ENCODE data around the gene C12orf56. TPM values are rescaled to one million over a fixed set of nuclear protein-coding genes. Genes with fewer than 3 reads are reported as not detected.

C12orf56 gene
- total RNA-seq, 1 donor from 2014 or later = 0.29 TPM

DNA sequence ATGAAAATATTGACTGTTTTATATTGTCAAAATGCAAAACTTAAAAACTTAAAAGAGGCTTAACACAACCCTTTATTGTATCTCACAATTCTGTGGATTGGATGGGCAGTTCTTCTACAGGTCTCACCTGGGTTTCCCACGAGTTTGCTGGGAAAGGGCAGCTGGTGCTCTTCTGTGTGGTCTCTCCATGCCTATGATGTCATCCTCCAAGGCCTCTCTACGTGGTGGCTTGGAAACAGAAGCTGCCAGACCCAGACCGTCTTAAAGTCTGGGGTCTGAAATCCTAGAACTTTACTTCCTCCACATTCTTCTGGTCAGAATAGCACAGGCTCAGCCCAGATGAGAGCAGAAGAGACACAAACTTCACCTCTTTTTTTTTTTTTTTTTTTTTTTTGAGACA, 132.0 kb downstream of the C12orf56 start:
- TF ChIP-seq, protein P1, sequence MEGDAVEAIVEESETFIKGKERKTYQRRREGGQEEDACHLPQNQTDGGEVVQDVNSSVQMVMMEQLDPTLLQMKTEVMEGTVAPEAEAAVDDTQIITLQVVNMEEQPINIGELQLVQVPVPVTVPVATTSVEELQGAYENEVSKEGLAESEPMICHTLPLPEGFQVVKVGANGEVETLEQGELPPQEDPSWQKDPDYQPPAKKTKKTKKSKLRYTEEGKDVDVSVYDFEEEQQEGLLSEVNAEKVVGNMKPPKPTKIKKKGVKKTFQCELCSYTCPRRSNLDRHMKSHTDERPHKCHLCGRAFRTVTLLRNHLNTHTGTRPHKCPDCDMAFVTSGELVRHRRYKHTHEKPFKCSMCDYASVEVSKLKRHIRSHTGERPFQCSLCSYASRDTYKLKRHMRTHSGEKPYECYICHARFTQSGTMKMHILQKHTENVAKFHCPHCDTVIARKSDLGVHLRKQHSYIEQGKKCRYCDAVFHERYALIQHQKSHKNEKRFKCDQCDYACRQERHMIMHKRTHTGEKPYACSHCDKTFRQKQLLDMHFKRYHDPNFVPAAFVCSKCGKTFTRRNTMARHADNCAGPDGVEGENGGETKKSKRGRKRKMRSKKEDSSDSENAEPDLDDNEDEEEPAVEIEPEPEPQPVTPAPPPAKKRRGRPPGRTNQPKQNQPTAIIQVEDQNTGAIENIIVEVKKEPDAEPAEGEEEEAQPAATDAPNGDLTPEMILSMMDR (conservative IDR thresholded peaks at IDR 0.05; ENCODE audit: low read depth, low read length) = no peak
- DNase-seq (ENCODE audit: low read depth) = no peak
- no peak overlapping the region for H3K4me3 ChIP-seq (ENCODE audit: low read depth, low read length)

DNA sequence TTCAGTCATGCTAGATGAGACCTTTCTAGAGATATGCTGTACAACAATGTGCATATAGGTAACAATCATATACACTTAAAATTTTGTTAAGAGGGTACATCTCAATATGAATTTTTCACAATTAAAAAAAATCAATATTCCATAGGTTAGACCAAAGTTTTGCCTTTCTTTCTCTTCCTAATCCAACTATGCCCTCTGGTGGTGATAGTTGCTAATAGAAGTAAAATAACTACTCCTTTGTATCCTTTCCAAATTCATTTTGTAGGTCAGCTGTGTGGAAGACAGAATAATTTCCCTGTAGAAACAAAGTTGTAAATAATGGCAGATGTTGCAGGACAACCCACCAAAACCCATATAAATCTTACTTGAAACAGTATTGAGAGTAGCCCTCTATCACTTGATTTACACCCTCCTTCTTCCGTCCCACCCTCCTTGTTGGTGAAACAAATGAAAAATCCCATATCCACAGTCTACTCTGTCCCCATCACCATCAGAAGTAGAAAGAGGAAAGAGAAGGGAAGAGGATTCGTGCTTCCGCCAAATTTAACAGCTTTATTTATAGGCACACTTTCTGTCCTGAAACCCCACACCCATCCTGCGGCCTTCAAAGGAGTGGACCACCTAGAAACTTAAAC, 134.3 kb downstream of the C12orf56 start:
- H3K4me3 ChIP-seq (ENCODE audit: low read depth, low read length) = peak overlapping the region; percentile 12
- TF ChIP-seq, protein P1 (conservative IDR thresholded peaks at IDR 0.05; ENCODE audit: low read depth, low read length) = peak; percentile 73
- no peak for DNase-seq (ENCODE audit: low read depth)

DNA sequence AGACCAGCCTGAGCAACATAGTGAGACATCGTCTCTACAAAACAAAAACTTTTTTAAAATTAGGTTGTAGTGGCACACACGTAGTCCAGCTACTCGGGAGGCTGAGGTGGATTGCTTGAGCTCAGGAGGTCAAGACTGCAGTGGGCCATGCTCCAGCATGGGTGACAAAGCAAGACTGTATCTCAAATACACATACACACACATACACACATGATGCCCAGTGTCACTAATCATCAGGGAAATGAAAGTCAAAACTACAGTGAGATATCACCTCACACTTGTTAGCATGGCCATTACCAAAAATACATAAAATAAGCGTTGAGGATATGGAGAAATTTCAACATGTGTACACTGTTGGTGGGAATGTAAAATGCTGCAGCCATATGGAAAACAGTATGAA, 135.3 kb downstream of the C12orf56 start:
- no peak overlapping the region for H3K4me3 ChIP-seq (ENCODE audit: low read depth, low read length)
- no peak for DNase-seq (ENCODE audit: low read depth)
- TF ChIP-seq, protein P1 (conservative IDR thresholded peaks at IDR 0.05; ENCODE audit: low read depth, low read length) = no peak

DNA sequence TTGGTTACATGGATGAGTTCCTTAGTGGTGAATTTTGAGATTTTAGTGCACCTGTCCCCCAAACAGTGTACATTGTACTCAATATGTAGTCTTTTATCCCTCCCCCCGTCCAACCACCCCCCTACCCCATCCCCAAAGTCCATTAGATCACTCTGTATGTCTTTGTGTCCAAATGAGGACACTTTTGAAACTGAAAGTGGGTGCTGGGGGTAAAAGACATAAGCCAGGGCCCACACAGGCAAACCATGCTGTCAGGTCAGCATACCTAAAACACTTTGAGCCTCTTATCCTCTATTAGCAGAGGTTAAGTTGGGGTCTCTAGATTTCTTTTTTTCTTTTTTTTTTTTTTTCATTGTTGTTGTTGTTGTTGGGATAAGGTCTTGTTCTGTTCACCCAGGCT, 137.2 kb downstream of the C12orf56 start:
- no peak for DNase-seq (ENCODE audit: low read depth)
- H3K4me3 ChIP-seq (ENCODE audit: low read depth, low read length) = no peak overlapping the region
- TF ChIP-seq, protein P1 (conservative IDR thresholded peaks at IDR 0.05; ENCODE audit: low read depth, low read length) = no peak

DNA sequence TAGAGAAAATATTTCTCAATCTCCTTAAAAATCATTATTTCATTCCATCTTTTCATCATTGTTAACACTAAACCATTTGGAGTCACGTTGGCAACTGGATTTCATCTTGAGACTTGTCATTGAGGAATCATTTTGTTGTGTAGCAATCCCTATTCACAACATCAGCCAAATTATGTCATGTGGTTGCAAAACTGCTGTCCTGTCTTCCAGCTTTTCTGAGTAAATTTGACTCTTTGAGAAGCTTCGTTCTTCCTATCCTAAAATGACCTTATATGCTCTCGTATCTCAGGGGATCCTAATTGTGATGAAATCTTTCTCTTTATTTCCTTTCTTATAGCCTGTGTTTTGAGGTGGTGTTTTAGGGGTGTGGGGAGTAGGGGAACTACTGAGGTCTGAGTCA, 137.9 kb downstream of the C12orf56 start:
- DNase-seq (ENCODE audit: low read depth) = no peak
- TF ChIP-seq, protein P1 (conservative IDR thresholded peaks at IDR 0.05; ENCODE audit: low read depth, low read length) = no peak

DNA sequence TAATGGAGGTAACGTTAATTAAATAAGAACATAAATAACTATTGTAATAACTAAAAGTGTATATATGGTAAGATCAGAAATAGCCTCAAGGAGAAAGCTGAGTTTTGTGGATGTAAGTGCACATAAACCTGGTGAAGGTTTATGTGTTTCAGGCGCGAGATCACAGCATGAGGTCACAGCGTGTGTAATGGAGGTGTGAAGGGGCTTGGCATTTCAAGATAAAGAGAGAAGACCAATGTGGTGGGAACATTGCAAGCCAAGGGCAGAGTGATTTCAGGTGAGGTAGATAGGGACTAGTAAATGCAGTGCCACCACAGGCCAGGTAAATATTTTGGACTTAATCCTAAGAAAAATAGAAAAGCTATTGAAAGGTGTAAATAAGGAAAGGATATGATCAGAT, 146.7 kb downstream of the C12orf56 start:
- TF ChIP-seq, protein P1 (conservative IDR thresholded peaks at IDR 0.05; ENCODE audit: low read depth, low read length) = no peak
- DNase-seq (ENCODE audit: low read depth) = no peak
- no peak overlapping the region for H3K4me3 ChIP-seq (ENCODE audit: low read depth, low read length)

More for the DNA sequence above, 137.9 kb downstream of the C12orf56 start:
- H3K4me3 ChIP-seq (ENCODE audit: low read depth, low read length) = no peak overlapping the region

DNA sequence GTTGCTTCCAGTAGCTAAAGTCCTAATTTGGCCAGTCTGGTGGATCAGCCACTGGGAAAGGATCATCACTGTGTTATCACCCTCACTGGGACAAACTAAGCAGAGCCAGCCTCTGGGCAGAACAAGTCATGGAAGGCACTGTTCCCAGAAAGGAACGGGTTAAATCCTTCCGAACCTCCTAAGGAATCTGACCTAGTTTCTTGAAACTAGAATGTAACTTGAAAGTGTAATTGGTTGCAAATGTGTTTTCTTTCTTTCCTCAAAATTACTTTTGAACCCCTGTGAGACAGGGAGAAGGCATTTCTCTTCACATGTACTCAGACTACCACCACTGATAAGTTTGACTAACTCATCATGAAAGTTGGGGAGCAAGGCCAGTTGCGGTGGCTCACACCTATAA, 149.8 kb downstream of the C12orf56 start:
- DNase-seq (ENCODE audit: low read depth) = no peak
- H3K4me3 ChIP-seq (ENCODE audit: low read depth, low read length) = no peak overlapping the region
- TF ChIP-seq, protein P1 (conservative IDR thresholded peaks at IDR 0.05; ENCODE audit: low read depth, low read length) = no peak

Data from epithelial cell of proximal tubule (primary cell).